ENCODE data around the gene CENPV.

The CENPV gene

DNA sequence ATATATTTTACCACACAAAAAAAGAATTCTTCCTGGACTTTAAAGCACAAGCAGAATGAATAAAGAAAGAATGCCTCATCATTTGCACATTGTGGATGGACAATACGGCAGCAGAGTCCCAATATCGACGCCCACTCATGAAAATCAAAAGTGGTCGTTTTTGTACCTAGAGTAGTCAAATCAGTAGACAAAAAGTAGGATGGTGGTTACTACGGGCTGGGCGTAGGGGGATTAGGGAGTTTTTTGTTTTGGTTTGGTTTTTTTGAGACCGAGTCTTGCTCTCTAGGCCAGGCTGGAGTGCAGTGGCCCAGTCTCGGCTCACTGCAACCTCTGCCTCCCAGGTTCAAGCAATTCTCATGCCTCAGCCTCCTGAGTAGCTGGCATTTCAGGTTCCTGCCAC lies 8.6 kb upstream of the CENPV start:
- DNase-seq (ENCODE audit: low read depth): no peak

DNA sequence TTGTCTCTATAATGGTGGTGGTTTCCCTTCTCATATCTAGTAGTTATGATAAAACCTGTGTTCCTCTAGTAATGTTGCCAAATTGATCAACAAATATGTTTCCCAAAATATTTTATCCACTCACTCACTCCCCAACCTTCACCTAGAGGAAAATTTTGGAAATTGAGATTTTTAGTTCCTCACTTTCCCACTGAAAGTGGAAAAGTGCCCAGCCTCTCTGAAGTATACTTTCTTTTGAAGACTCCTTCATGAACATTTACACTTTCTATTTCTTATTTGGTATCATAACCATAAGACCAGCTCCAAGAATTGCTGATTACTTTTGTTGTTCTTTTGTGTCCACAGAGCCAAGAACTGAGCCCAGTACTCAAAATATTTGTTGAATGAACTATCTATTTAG lies 5.1 kb upstream of the CENPV start:
- DNase-seq (ENCODE audit: low read depth): no peak

DNA sequence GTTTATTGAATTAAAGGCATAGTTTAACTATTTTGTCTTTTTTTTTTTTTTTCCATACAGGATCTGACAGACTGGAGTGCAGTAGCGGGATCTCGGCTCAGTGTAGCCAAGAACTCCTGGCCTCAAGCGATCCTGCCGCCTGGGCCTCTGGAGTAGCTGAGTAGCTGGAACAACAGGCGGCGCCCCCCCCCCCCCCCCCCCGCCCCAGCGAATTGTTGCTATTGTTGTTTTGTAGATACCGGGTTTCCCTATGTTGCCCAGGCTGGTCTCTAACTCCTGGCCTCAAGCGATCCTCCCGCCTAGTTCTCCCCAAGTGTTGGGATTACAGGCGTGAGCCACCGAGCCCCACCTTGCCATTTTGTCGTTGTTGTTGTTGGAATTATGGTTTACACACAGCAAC lies 1.3 kb upstream of the CENPV start:
- DNase-seq (ENCODE audit: low read depth): no peak

DNA sequence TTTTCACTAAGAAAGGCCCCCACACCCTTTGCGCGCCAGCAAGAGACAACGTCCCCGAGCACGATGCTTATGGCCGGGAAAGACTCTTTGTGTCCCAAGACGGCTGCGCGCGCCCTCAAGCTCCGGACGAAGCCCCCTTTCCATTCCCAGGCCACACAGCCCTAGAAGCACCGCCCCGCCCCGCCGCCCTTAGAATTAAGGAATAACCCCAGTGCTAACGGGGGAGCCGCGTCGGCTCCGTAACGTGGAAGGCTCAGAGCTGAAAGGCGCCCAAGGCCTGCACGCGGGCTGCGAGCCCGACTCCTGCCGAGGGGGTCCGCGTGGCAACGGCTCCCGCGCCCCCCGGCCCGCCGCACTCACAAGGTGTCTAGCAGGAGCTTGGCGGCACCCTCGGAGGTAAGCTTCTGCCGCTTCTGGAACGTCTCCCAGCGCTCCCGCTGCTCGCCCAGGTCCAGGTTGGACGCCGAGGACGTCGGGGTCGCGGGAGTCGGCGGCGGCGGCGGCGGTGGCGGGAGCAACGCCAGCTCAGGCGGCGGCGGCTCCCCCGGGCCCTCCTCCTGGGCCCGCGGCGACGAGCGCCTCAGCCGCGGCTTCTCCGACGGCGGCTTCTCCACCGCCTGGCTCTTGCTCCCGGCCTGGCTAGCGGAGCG lies 477 bp downstream of the CENPV start:
- DNase-seq (ENCODE audit: low read depth): no peak

DNA sequence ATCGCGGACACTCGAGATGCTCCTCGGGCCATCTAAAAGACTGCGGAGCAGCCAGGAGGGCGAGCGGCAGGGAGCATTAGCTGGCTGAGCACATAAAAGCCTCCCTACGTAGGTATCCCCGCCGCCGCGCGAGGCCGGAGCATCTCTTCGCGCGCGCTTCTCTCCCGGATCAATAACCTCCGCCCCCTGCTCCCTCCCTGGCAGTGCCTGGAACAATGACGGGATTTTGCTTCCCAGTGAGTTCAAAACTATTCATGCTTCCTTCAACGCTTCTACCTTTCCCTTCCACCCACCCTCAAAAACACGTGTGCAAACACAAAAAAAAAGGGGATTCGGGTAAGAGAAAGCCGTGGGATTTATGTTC lies 984 bp downstream of the CENPV start:
- no peak for DNase-seq (ENCODE audit: low read depth)

DNA sequence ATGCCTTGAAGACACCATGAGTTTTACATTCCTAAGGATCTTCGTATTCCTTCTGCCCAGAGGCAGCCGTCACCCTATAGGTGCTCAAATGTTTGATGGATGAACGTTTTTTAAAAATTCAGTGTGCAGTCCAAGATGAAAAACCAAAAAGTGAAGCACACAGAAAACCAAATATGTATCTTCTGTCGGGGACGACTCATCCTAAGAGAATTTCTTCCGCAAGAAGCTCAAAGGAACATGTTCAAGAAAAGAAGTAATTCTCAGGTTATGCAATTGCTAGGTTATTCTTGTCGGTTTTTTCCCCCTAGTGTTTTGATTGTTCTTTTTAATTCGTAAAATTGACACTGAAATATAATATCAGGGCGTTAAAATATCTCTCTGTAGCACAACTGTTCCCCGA lies 1.4 kb downstream of the CENPV start:
- no peak for DNase-seq (ENCODE audit: low read depth)

DNA sequence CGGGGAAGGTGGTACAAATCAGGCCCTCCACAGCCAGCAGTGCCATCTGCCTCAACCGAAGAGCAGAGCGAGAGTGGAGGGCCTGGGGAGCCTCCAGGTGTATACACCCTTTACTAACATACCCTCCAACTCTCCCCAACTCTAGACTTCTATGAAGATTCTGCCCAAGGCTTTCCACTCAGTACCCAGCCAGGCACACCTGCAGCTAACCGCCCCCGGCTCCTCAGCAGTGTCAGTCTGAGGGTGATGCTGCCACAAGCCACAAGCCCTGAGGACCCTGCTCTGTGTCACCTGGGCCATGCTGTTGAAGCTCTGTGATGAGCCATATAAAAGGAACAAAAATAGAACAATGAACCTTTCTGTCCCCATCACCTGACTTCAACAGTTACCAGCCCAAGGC lies 3.8 kb downstream of the CENPV start:
- no peak for DNase-seq (ENCODE audit: low read depth)

DNA sequence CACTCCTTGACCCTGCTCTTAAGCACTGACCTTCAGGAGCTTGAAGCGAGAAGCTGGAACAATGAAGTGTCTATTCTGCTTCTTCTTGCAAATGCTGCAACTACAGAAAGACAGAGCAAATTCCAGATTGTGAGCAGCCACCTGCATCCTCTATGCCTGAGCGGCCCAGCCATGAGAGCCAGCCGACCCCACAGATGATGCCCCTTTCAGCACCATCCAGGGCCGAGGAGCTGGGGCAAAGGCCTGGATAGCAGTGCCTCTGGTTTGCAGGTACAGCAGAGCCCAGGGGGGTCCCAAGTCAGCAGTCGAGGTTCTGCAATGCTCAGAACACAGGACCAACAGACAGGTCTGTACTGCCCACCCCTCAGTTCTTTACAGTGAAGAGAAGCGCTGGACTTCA lies 4.7 kb downstream of the CENPV start:
- DNase-seq (ENCODE audit: low read depth): no peak

DNA sequence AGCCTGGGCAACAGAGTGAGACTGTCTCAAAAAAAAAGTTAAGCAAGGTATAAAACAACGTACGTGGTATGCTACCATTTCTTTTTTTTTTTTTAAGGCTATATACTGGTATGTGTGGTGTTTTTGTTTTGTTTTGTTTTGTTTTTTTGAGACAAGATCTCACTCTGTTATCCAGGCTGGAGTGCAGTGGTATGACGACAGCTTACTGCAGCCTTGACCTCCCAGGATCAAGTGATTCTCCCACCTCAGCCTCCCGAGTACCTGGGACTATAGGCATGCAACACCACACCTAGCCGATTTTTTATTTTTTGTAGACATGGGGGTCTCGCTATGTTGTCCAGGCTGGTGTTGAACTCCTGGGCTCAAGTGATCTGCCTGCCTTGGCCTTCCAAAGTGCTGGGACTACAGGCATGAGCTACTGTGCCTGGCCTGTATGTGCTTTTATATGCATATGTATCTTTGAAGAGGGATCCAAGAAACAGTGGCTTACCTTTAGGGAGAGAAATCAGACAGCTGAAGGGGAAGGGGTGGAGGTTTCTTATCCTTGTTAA lies 6.5 kb downstream of the CENPV start:
- no peak for DNase-seq (ENCODE audit: low read depth)

DNA sequence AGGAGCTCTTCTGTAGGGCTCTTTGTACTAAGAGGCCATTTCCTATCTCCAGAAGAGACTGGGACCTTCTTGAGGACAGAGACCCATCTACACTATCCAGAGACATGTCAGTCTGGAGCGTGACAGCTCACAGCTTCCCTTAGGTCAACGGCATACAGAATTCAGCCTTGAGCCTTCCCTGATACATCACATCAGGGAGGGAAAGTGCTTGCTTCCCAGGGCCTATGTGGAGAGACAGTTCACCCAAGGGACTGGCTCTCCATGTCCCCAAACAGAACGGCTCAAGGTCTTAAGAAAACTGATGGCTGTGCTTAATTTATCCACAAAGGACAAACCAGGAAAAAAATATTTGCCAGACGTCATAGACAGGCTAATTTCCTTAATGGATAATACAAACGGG lies 7.7 kb downstream of the CENPV start:
- DNase-seq (ENCODE audit: low read depth): no peak

DNA sequence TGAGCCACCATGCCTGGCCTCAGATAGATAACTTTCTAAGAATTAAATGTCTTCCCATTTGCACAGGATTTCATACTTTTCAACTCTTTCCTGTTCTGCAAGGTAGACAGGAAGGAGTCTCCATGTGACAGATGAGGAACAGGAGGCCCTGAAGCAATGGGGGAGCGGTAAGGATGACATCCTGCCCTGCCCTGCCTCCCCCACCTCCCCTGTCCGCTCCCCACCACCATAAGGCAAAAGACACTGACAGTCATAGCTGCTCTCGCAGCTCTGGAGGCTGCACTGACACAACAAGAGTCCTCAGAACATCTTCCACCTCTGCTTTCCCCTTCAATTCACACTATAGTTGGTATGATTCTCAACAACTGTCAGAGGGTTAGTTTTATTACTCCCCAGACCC lies 9.7 kb downstream of the CENPV start:
- no peak for DNase-seq (ENCODE audit: low read depth)

DNA sequence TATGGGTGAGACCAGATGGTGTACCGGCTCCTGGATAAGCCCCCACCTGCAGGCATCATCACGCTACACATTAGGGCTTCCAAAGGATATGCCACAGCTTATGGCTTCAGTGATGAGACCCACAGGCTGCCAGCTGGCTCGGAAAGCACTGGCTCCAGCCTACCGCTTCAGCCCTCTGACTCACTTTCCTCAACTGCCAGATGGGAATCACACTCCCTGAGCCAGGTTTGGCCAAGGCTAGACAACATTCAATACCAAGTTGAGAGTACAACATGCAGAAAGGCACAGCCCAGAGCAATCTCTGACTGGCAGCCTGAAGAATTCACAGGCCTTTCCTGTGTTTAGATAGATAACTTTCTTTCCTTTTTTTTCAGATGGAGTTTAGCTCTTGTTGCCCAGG lies 10.3 kb downstream of the CENPV start:
- no peak for DNase-seq (ENCODE audit: low read depth)

DNA sequence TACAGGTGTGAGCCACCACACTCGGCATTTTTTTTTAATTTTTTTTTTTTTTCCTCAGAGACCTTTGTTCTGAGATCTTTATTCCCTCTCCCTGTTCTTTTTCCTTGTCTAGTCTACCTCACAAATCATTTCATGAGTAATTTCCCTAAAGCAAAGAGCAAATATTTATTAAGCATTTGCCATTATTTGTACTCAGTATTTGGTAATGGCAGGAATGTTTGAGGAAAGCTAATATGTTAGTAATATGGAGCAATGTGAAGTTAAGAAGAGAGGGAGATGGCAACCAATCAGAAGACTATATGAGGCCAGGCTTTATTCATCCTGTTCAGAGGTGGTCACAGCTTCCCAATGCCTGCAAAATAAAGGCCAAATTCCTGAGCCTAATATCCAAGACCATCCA lies 13.3 kb downstream of the CENPV start:
- no peak for DNase-seq (ENCODE audit: low read depth)

DNA sequence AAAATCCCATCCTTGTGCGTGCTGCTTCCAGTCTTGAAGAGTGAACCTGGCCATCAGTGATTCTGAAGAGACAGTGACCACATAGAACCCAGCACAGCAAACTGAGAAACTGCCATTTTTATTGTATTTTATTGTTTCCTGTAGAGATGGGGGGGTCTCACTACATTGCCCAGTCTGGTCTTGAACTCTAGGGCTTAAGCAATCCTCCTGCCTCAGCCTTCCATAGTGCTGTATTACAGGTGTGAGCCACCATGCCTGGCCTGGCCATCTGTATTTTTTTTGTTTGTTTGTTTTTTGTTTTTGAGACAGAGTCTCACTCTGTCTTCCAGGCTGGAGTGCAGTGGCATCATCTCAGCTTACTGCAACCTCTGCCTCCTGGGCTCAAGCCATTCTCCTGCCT lies 13.9 kb downstream of the CENPV start:
- DNase-seq (ENCODE audit: low read depth): no peak

DNA sequence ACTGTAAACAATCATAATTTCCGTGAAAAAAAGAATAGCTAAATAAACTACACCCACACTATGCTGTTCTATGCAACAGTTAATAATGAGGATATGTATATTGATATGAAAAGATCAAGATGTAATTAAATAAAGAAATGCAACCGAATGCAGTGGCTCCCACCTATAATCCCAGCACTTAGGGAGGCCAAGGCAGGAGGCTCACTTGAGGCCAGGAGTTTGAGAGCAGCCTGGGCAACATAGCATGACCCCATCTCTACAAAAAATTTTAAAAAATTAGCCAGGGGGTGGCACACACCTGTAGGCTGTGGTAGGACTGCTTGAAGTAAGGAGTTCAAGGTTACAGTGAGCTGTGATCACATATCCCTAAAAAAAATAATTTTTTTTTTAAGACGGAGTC lies 14.9 kb downstream of the CENPV start:
- no peak for DNase-seq (ENCODE audit: low read depth)

DNA sequence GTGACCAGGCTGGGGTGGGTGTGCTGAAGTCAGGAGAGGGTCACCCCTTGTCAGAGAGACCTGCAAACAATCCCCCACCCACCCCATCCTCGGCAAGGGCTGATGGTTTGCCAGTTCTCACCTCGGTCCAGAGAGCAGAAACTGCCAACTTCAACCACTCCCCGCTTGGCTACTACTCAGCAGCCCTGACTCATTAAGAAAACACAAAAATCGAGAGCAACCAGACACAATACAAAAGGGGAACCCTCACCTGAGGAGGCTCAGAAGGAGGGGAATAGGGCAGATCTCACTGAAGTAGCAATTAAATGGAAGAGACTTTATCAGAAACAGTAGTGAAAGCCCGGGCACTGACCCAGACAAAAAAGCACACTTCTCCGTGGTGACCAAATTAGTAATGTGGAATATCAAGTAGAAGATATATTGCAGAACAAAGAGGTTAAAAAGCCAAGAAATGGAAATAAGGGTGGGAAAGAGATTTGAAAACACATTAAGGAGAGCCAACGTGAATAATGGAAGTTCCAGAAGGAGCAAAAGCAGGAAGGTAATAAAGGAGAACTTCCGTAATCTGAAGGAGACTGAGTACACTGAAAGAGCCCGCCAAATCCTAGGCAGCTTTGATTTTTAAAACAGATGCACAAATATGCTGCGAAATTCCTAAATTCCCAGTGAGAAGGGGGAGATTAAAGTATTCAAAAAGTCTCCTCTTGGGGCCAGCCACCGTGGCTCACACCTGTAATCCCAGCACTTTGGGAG lies 23.6 kb downstream of the CENPV start:
- DNase-seq (ENCODE audit: low read depth): no peak

DNA sequence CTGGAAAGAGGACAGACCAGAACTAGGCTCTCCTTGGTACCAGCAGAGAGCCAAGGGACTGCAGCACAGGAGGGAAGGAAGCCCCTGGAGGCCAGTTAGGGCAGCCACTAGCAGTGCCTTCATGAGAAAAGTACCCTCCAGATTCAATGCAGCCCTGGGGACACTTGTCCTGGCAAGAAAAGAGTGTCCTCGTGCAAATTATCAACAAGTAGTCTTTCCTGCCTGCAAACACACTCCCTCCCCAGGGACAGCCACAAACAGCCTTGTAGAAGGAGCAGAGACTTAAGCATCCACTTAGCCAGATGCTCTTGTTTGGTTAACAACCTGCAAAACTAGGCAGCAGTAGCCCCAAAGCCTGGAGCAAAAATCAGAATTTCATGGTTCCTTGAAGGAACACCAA lies 24.3 kb downstream of the CENPV start:
- no peak for DNase-seq (ENCODE audit: low read depth)

DNA sequence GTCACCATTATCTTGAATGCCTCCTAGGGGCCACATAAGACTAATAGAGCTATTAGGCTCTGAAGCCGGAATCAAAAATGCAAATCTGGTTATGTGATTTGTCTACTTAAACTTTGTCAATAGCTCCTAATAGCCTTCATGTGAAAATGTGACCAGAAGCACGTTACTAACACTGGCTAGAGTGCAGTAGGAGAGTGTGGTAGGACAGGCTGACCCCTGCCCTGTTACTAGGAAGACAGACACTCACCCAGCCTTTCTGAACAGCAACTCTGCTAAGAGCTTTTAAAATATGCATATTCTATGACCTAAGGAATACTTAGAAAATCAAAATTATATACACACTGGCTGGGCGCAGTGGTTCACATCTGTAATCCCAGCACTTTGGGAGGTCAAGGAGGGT lies 26.3 kb downstream of the CENPV start:
- DNase-seq (ENCODE audit: low read depth): no peak

DNA sequence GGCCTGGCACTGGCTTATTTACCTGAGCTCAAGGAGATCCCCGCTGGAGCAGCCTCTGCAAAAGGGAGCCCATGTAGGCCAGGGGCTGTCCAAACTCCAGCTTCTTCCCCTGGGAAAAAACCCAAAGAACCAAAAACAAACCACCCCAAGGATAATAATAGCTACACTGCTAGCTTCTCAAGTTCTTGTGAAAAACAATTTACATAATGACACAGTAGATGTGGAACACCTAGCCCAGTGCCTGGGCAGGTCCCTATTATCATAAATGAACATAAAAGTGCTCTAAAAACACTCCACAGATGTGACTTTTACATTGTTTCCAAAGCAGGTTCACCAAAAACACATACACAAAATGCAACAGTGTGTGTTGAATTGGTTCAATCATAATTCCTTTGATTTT lies 27.3 kb downstream of the CENPV start:
- DNase-seq (ENCODE audit: low read depth): no peak

DNA sequence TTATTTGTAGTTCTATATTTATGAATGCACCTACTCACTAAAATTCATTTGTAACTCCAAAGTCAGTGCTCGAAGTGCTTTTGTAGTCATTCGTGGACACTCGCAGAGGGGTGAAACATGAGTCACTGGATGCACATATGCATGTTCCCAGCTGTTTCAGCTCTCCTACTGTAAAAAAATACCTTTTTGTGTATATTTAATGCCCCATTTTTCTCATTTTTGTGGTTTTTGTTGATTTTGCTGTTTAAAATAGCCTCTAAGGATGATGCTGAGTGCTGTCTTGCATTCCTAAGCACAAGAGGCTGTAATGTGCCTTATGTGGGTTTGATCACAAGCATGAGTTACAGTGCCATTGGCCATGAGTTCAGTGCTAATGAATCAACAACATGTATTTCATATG lies 30.6 kb downstream of the CENPV start:
- no peak for DNase-seq (ENCODE audit: low read depth)

DNA sequence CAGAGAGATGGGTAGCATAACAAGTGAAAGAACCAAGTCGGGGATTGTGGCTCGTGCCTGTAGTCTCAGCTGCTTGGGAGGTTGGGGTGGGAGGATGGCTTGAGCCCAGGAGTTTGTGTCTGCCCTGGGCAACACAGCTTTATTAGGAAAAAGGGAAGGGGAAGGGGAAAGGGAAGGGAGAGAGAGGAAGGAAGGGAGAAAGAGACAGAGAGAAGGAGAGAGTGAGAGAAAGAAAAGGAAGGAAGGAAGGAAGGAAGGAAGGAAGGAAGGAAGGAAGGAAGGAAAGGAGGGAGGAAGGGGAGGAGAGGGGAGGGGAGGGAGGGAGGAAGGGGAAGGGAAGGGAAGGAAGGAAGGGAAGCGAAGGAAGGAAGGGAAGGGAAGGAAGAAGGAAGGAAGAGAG lies 33.3 kb downstream of the CENPV start:
- DNase-seq (ENCODE audit: low read depth): no peak

DNA sequence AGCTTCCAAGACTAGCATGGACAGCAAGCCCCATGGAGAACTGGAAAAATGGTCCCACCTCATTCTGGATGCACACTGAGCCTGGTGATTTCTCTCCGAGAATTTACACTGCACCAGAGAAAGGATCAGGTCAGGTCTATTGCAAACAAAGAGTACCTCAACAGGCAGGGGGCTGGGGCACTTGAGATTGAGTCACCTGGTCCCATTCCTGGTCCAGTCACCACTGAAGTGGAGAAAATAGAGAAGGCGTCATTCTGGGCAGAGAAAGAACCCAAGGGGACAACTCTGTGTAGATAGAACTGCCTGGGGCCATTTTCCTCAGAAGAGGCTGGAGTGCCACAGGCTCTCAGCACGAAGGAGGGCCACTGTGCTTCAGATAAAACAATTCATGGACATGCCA lies 38.4 kb downstream of the CENPV start:
- no peak for DNase-seq (ENCODE audit: low read depth)

DNA sequence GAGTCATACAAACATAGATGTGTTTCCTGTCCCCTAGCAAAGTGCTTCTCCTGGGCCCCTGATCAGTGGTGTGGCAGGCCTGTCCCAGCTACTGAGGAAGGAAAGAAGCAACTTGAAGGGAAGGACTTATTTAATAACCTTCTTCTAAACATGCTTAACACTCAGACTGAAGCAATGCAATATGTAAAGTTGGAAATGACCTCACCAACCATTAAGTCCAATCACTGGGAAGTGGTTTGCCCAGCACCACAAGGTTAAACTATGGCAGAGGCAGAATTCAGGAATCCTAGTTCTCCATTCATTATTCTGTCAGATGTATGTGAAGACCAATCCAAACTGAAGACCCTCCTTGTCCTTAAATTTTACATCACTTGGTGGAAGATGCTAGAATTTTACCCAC lies 39.1 kb downstream of the CENPV start:
- no peak for DNase-seq (ENCODE audit: low read depth)
